SH-SY5Y (cell line): ENCODE measurements around the gene EIF1AD.

ENCODE experiments used
- GATA2 ChIP-seq: IDR thresholded peaks from 2 replicates; pipeline ENCODE4 v1.6.1; 2011; ENCODE audit warnings: mild to moderate bottlenecking, low read depth, low read length
- GATA3 ChIP-seq: IDR thresholded peaks from 2 replicates; pipeline ENCODE4 v1.6.1; 2011; ENCODE audit warnings: low read depth, mild to moderate bottlenecking, low read length, moderate library complexity

- no peak for TF ChIP-seq GATA2
- TF ChIP-seq GATA3, result no peak
Measured at GRCh38 chr11:66046901-66047300, 44.9 kb upstream of the EIF1AD start.
